ENCODE data around the gene LTC4S.

The LTC4S gene

DNA sequence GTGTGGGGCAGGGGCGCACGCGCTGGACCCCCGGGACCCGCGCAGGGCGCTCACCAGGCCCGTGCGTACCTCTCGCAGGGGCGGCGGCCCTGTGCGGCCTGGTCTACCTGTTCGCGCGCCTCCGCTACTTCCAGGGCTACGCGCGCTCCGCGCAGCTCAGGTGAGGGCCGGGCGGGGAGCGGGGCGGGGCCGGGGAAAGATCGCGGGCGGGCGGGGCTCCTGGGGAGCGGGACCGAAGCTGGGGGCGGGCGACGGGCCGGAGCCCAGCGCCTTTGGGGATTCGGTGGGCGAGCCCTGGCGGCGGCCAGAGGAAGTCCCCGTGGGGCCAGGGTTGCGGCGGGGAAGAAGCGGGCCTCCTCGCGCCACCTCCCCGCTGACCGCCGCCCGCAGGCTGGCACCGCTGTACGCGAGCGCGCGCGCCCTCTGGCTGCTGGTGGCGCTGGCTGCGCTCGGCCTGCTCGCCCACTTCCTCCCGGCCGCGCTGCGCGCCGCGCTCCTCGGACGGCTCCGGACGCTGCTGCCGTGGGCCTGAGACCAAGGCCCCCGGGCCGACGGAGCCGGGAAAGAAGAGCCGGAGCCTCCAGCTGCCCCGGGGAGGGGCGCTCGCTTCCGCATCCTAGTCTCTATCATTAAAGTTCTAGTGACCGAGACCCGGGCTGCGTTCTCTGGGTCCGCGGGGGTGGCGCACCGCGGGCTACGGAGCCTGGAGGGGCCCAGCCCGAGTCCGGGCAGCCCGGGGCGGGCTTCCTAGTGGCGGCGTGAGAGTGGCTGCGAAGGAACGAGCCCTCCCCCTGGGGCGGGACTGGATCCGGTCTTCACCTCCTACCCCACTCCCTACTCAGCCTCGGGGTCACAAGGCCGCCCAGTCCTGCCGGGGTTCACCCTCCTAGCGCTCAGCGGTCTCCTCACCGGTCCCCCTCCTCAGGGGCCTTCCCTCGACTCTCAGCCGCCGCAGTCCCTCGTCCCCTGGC, 2.4 kb downstream of the LTC4S start:
- peak; percentile 84 for DNase-seq (ENCODE audit: low spot score)

DNA sequence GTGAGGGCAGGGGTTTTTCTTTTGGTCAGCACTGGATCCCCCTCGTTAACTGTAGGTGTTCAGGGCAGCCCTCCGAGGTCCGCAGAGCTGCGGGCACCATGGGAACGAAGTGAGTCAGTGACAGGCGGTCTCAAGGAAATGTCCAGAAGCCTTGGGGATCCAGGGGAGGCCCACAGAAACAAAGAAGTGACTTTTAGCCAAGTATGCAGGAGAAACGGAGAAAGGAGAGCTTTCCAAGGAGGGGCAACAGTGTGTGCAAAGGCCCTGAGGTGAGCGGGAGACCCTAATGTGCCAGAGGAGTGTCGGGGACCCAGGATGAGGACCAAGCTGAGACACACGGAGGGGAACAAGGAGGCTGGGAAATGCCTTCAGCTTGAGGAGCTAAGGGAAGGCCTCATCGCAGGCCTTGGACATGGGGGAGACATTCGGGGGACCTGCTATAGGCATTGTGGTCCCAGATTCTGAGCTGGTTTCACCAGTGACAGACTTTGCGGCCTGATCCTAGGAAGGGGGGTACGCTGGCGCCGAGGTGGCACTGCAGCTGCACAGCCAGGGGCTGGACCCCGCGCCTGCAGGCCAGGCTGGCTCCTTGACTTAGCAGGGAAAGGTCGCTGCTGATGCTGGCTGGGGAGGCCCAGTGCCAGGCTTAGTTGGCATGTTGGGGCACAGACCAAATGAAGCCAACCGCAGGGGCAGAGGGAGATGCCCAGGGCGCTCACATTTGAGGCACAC, 3.3 kb downstream of the LTC4S start:
- DNase-seq (ENCODE audit: low spot score), result no peak

DNA sequence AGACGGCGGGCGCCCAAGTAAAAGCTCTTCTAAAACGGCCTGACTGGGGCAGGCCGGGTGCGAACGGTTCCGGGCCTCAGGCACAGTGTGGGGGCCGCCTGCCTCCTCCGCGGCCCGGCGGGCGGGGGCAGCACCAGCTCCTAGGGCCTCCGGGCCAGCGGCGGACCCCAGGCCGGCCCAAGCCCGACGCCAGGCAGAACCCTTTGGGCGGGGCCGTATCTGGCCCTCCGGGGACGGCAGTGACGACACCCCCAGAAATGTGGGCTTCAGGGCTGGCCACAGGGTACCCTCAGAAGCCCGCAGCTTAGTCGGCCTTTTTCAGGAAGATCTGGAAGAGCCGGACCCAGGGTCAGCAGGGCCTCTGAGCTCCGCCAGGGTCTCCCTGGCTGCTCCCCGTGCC, 4.0 kb downstream of the LTC4S start:
- no peak for DNase-seq (ENCODE audit: low spot score)

DNA sequence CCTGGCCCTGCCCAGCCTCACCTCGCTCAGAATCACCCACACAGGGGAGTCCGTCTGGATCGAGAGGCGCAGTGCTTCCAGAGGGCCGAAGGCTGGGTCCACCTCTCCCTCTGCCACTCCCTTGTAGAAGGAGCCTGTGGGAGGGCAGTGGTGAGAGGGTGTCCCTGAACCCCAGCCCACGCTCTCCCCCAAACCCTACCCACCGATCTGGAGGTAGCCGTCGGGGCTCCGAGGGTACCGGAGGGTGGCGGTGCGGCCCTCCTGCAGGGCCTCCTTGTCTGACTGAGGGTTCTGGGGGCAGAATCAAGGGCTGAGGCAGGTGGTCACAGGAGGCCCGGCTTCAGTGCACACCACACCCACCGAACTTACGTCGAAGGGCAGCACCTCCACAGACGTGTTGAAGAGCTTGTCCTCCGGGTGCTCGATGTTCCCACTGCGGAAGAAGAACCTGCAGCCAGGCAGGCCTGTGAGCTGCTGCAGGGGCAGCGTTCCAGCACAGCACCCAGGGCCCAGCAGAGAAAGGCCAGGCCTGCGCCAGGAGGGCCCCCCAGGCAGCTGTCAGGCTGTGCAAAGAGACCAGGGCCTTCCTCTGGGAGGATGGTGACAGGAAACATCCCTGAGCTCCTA, 4.5 kb downstream of the LTC4S start:
- DNase-seq (ENCODE audit: low spot score), result no peak

DNA sequence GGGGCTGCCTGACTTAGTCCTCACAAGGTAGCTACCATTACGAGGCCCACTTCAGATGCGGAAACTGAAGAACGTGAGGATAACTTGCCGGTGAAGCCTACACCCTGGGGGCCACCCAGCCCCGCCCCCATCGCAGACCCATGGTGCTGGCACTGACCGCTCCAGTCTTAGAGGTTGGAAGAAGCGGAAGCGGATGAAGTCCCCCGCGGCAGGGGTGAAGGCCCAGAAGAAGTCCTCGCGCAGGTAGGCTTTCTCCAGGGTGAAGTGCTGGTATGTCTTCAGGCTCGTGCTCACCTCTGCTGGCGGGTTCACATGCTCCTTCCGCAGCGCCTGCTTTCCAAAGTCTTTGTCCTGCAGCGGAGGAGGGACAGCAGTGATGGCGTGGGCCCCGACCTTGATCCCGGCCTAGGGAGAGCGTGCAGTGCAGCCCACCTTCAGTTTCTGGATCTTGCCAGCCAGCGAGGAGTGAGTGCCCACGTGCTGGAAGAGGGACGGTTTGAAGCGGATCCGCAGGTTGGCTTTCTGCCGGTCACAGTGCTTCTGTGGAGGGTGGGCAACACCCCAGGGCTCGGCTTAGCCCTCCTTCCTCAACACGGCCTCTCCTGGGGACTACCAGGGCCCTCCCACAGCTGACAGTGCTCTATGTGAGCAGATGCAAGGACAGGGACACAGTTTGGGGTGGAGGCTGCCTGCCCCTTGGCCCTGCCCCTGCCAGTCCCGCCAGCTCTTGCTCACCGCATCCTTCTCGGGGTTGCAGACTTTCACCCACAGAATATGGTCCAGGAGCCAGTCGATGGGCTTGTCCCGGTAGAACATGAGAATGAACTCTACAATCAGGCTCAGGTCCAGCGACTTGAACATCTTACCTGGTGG, 5.2 kb downstream of the LTC4S start:
- no peak for DNase-seq (ENCODE audit: low spot score)

DNA sequence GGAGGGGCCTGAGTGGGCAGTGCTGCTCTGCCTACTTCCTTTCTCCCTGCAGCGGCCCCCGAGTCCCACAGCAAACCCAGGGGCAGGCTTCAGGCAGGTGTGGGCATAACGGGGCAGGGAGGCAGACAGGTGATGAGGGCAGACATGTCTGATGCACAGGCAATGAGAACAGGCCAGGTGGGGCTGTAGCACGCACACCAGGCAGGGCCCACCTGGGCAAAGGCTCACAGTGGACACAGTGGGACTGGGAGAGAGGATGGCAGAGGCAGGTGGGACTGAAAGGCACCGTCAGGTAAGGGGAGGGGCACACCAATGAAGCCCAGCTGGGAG, 5.8 kb downstream of the LTC4S start:
- no peak for DNase-seq (ENCODE audit: low spot score)

DNA sequence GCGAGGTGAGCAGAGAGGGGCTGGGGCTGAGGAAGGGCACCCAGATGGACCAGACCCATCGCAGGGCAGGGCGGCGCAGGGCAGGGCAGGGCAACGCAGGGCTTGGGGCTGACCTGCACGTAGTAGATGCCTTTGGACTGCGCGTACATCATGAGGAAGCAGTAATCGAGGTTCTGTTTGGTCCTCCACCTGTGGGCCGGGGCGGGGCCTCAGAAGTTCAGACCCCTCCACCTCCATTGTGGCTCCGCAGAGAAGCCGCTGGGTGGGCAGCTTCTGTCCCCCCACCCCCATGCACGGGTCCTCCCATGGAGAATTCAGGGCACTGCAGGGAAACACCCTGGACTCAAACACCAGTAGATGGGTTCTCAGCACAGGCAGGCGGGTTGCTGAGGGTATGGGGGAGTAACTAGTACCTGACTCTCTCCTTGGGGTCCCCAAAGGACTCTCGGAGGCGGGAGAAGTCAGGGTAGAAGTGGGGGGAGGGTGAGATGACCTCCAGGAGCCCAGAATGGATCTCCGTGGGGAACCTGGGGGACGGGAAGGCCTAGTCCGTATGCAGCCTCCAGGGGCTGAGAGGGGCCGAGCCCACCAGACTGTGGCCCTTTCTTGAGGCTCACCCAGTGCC, 6.4 kb downstream of the LTC4S start:
- DNase-seq (ENCODE audit: low spot score), result no peak

DNA sequence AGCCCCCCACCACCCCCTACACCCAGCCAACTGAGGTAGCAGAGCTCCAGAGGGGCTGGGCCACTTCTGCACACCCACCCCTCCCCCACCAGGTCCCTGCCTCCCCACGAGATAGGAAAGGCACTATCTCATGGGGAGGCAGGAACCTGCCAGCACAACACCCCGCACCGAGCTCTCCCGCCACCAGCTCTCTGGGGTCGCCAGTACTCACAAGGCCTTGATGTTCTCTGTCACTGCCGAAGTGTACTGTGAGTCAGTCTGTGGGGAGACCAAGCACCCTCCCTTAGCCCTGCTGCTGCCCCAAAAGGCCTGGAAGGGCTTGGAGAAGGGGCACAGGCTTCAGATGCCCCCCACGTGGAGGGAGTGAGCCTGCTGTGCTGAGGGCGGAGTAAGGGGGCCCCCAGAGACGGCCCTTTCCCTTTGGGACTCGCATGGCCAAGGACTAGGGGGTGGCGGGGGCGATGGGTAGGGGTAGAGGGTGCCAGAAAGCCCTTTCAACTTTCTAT, 7.0 kb downstream of the LTC4S start:
- no peak for DNase-seq (ENCODE audit: low spot score)

DNA sequence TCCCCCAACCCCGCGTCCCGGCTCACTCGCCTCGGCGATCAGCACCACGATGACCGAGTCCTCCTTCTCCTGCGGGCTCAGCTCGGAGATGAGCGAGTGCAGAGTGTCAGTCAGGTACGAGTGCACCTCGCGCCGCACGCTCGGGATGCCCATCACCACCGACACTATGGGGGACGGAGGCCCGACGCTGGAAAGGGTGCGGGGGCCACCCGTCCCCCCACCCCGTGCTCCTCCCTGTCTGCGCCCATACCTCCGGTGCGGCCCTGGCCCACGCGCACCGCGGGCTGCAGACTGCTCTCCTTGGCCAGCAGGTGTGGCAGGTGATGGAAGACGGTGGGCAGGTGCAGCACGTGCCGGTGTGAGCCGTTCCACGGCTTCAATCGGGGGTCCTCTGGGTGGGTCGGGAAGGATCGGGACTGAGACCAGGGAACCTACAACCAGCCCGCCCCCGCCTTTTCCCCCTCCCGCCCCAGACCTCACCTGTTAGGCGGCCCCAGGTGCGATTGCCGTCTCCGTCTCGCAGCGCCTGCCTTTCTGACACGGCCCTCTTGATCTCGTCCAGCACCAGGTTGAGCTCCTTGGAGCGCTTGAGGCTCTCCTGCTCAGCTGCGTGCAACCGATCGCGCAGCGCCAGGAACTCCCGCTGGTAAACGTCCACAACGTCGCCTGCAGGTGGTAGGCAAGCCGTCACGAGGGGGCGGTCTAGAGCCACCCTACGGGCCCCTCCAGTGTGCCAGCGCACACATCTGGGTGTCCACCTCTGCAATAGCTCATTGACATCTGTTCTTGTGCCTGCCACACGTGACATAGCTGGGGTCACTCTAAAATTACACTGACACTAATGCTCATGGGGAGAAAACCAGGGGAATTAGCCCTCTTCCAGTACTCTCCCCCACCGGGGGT, 7.8 kb downstream of the LTC4S start:
- DNase-seq (ENCODE audit: low spot score), result no peak

DNA sequence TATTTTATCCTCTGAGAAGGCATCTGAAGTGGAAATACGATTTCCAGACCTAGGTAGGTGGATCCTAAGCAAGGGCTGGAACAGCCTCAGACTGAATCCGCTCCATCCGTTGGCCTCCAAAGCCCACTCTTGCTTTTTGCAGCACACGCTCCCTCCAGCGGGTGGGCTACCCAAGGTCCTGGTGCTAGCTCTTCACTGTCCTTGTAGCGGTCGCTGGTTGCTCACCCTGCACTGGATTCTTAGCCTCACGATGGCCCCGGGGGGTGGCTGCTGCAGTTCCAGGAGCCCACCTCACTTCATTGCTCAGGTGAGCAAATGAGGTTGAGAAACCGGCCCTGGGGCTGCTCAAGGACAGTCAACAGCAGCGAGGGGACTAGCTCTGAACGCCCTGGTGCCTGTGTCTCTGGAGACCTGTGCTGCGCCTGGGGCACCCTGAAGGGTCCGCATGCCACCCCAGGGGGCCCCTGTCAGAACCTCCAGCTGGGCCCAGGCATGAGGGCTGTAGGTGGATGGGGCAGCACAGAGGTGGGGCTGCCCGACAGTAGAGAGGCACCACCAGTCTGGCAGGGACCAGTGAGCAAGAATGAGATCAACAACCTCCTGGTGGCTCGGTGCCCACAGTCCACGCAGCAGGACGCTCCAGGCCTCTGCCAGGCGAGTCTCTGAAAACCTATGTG, 8.6 kb downstream of the LTC4S start:
- no peak for DNase-seq (ENCODE audit: low spot score)

DNA sequence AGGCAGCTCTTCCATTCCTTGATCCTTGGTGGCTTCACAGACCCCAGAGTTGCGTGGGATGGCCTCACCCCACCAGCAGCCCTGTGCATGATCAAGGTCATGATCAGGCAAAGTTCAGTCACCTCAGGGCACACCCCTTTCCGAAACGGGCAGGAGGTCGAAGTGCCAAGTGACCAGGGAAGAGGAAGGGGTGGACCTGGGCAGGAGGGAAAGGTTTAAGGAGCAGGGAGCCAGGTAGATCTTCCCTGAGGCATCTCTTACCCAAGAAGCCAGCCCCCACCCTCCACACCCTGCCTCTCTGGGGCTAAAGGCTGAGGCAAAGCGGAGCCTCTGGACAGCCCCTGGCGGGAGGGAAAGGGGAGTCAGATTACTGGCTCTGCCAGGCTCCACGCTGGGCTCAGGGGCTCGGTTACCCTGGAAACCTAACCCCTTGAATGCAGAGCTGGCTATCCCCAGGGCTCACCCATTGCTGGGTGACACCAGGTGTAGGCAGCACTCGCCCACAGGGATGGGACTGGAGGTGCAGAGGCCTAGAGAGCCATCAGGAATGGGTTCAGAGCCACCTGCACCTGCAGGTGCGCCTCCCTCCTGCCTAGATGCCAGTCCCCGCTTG, 9.3 kb downstream of the LTC4S start:
- DNase-seq (ENCODE audit: low spot score), result no peak

DNA sequence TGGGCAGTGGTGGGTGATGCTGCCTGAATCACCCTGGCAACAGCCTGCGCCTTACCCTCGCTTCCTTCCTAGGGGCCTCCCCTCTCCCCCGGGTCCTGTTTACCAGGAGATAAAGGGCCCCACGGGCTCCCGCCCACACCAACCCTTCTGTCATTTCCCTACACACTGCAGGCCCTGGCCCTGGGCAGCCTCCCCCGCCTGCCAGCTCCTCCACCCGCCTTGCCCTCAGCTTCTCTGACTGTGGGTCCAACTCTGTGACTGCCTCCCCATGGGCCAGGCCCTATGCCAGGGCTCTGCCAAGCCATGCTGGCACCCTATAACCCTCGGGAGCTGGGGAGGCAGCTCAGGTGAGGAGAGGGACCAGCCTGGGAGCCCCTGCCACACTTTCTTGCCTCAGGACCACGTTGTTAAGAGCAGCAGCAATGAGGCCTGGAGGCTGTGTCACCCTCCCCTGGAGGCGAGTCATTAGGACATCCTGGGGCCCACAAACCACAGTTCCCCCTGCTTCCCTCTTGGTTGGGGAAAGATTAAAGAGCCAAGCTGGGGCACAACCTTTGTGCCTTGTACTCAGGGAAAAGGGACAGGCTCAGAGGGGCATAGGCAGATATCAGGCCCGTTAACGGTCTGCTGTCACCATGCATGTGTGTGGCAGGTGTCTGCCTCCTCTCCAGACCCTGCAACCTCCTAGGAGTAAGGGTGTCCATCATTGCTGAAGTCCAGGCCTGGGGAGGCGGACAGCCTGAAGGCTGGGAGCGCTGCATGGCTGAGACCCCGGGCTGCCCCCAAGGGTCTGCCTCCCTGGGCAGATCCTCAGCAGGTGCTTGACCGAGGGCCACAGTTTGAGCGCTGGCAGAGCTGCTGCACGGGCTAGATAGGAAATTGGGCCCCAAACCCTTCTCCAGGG, 10.1 kb downstream of the LTC4S start:
- DNase-seq (ENCODE audit: low spot score), result no peak

DNA sequence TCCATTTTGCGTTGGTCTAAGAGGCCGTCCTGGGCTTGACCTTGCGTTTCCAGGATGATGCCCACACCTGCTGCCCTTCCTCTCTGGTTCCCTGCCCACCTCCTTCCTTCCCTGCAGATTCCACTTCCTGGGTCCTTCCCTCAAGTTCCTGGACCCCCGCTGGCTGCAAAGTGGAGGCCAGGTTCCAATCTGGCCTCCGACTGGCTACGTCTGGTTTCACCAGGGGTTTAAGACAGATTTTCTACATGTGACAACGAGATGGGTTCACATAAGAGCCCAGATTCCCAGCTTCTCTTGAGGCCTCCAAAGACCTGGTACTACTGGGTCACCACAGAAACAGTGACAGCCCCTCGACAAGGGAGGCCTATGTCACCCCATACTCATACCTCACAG, 10.8 kb downstream of the LTC4S start:
- no peak for DNase-seq (ENCODE audit: low spot score)

DNA sequence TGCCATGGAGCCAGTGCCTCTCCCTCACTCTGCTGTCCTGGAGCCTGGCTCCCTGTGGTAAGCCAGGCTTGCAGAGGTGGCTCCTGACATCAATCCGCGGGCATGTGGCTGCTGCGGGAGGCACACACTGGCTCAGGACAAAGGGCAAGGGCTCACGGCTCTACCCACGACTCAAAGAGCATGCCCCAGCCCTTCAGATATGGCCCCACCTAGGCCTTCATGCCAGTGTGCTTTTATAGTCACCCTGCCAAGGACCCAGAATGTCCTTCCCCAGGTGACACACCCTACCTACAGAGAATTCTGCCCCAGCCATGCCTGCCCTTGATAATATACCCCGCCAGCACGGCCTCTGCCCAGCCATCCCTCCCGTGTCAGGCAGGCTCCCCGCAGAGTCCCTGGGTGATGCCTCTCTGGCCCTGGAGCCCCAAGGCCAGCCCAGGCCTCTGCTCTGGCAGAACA, 11.3 kb downstream of the LTC4S start:
- no peak for DNase-seq (ENCODE audit: low spot score)

DNA sequence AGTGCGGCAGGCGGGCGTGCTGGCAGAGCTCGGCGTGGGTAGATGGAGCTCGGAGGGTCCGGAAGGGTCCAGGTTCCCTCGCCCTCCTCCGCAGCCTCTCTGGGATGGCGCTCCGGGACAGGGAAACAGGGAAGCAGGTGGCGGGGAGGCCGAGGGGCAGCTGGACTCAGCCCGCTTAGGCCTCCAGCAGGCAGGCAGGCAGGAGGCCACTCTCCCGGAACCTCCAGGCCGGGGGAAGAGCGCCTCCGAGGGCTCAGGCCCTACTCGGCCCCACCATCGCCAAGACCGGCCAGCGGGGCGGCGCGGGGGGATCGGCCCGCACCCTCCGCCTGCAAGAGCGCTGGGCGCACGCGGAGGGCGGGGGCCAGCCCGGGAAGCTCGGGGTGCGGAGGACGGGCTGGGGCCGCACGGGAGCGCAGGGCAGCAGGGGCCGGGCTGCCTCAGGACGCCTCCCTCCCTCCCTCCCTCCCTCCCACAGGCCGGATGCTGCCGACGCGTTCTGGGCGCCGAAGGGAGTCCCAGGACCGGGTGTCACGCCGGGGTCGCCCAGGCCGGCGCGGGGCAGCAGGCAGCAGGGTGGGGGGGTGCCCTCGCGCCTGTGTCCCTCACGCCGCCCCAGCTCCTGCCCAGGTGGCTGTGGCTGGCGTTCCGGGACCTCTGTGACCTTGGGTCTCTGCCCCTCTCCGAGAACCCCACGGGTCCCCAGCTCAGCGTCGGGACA, 11.9 kb downstream of the LTC4S start:
- DNase-seq (ENCODE audit: low spot score), result peak; percentile 80

DNA sequence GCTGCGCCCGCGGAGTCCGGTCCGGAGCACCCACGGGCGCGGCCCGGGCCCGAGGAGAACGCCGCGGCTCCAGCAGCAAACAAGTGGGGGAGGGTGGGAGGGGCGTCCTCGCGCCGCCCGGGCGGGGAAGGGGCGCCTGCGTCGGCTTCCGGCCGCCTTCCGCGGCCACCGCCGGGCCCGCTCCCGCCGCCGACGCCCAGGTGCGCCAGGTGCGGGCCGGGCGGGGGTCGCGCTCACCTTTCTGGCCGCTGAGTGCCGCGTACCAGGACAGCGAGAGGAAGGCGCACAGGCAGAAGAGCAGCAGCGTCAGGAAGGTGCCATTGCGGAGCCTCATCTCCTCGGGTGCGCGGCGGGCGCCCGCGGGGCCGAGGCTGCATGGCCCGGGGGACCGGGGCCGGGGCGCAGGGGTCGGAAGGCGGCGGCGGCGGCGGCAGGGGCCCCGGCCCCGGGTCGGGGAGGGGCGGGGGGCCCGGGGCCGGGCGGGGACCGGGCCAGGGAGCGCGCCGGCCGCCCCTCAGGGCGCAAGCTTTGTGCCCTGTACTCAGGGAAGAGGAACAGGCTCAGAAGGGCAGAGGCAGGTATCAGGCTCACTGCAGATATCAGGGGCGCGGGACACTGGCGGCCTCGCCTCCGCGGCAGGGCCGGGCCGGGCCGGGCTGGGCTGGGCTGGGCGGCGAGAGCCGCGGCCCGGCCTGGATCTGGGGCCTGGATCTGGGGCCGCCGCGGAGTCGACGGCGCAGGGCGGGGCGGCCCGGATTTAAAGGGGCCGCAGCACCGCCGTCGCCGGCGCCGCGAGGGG, 12.7 kb downstream of the LTC4S start, which contains the start of gene MGAT4B:
Gene MGAT4B (minus strand): TSS at position 617 of the 799 bp plus-strand sequence. CDS start 283 bp downstream, at position 334.
- DNase-seq (ENCODE audit: low spot score), result peak; percentile 94
